NCI-H146 (cell line): Measurements from ENCODE around the gene RWDD2A.
"Not testable (repeated sequence)": the region's sequence is repeated elsewhere in the genome, so short reads cannot be mapped to it uniquely, and the experiment has no call there.

Experiments used
- DNase-seq: peaks from one replicate; lab custom pipeline; 2025; lab: John Stamatoyannopoulos, UW

RWDD2A gene

DNA sequence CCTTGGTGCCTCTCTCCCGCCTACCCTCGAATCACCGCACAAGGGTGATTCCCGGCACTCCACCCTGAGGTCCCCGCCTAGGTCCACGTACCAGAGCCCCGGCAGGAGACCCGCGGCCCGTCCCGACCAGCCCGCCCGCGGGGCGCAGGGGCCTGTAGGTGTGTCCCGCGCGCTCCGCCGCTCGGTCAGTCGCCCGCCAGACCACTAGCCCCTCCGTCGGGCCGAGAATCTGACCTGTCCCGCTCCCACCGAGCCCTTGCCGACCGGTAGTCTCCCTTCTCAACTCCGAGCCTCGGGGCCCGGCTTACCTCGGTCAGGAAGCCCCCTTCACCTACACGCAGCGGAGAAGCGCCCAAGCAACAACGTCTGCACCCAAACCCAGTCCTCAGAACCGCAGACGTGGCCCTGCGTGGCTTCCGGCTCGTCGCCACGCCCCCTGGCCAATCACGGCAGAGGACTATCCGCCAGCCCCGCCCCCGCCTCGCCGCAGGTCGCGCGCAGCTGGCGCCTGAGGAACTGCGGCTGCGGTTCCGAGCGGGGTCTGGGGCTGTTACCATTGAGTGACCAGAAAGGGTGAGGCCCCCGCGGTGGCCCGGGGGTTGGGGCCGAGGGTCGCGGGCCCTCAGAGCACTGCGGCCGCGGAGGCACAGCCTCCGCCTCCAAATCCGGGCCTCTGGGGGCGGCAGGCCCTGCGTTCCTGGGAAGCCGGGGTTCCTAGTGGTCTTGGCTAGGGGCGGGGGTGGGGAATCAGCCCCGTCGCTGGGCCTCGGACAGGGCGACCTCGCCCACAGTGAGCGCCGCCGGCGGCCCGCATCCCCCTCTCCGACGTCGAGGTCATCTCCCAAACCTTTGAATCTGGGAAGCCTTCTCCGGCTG lies at the start of gene RWDD2A, which contains the start of gene PGM3:
Gene RWDD2A (plus strand): TSS at position 487 of the 876 bp plus-strand sequence. CDS start 1,095 bp downstream, outside the sequence.
Gene PGM3 (minus strand): TSS at position 395 of the 876 bp plus-strand sequence. CDS start 2,253 bp downstream, outside the sequence.
- peak; percentile 87 for DNase-seq

DNA sequence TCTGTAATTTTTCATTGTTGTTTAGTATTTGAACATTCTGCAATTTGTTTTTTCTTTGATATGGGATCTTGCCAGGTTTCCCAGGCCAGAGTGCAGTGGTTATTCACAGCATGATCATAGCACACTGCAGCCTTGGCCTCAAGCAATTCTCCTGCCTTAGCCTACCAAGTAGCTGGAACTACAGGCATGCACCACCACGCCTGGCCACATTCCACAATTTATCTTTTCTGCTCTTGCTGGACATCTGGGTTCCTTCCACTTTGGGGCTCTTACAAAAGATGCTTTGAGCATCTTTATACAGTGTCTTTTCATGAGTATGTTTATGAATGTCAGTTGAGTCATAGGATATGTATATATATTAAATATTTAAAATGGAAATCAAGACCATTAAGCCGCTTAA lies 42.0 kb upstream of the RWDD2A start:
- no peak for DNase-seq

DNA sequence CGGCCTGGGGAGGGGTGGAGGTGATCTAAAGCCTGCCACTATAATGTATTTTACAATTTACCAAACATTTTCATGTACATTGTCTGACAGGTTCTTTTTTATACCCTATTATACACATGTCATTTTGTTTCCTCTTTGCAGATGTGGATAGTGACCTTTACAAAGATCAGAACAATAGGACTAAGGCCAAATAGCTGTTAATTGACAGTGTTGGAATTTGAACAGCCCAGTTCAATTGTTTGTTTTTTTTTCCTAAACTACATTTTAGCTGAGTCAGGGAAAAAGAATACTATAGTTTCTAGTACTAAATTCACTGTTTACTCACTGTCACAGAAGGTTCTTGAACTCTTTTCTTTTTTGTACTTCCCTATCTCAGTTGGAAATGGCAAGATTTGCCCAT lies 40.2 kb upstream of the RWDD2A start:
- DNase-seq = no peak

DNA sequence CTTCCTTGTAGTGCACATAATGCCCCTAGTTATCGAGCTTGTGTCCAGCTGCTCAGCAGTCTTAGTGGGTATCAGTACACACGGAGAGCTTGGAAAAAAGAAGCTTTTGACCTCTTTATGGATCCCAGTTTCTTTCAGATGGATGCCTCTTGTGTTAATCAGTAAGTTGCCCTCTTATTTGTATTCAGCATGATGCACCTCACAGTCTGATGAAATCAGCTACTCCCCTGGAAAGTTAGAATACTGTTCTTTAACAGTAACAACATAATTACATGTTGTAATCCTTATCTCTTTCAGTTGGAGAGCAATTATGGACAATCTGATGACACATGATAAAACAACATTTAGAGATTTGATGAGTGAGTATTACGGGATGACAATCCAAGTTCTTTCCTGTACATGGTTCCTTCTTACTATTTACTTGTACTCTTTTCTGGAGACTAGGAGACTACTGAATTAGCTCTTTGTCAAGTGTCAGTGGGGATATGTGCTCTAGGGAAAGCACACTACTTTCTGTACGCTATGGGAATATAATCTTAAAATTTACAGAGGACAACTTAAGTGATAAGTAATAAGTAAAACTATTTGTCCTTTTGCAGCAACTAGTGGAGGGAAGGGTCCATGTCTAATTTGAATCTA lies 39.2 kb upstream of the RWDD2A start:
- DNase-seq = peak; percentile 35

DNA sequence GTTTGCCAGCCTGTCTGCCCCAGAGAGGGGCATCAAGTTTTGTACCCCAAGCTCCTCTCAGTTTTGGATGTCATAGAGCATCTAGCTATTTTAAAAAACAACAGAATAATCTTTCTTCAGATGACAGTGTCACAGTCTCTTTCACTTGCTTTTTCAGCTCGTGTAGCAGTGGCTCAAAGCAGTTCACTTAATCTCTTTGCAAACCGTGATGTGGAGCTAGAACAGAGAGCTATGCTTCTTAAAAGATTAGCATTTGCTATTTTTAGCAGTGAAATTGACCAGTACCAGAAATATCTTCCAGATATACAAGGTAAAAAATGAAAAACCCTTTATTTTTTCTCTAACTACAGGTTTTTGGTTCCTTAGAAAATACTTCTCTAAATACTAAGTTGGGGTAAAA lies 37.4 kb upstream of the RWDD2A start:
- no peak for DNase-seq

DNA sequence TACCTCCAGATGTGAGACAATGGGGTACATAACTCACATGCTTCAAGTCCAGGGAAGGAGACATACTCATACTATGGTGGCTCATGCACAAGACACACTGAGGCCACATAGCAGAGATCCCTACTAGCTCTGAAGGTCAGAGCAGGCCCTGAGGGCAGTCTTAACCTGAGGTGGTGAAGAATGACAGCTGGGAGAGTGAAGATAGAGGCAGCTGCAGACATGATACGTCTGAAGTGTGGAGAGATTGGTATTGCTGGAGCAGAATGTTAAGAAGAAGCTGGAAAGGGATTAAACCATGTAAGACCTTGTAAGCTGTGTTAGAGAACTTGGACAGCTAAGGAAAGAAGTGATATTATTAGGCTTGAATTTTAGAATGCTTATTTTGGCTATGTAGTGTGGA lies 33.0 kb upstream of the RWDD2A start:
- no peak for DNase-seq

DNA sequence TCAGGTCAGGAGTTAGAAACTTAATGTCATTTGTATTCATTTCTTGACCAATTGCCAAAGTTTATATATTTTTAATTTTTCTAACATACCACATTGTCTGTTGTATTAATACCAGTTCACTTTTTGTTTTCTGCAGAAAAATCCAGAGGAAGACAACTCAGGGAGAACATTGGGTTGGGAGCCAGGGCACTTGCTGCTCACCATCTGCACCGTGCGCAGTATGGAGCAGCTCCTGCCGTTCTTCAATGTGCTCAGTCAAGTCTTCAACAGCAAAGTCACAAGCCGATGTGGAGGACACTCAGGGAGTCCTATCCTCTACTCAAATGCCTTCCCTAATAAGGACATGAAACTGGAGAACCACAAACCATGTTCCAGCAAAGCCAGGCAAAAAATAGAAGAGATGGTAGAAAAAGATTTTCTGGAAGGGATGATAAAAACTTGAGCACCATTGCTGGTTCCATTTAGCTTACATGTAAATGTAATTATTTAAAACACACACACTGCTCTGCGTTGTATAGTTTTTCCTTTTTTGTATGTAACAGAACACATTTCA lies 25.4 kb upstream of the RWDD2A start:
- DNase-seq = no peak

DNA sequence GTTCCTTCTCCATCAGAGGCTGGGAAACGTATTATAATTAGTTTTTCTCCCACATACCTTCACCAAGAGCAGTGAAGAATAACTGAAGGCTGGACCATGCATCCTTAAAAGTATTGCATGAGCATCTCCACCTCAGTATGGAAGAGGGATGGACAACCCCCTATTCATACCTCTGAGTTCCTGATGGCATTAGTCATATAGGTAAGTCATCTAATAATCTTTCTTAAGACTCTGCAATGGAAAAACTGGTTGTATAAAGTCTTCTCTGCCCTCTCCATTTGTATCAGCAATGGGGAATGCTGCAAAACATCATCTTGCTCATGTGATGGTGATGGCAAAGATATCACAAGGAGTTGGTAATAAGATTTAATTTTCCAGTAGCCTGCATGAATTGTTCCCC lies 24.6 kb upstream of the RWDD2A start:
- no peak for DNase-seq

DNA sequence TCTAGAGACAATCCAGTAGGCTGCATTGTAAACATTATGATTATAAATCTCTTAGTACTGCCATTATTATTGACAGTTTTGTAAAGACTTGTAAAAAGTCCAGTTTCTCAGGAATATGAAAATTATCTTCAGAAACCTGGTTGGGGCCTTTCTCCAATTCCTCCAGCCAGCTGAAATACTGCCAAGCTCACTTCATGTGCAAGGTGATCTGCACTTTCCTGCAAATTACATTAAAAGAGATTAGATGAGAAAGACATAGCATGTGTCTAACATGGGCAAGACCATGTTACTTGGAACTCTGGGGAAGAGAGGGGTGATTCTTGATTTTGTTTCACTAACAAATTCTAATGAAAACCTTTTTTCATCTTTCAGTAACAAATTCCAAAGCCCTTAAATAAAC lies 24.1 kb upstream of the RWDD2A start:
- DNase-seq = no peak

DNA sequence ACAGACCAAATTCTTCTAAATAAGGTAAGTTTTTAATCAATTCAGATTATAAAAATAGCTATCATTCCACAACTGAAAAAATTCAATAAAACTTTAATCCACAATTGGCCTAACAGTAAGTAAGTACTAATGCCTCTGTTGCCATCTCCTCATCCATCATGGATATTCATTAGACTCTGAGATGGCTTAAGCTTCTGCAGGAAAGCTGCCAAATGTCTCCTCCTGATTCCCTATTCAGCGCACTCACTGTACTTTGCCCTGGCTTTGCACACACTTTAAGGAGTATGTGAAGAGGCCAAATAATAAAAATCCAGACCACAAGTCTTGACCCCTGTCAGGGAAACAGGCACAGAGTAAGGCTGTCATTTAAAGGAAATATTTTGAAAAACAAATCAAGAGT lies 23.6 kb upstream of the RWDD2A start:
- DNase-seq = no peak

DNA sequence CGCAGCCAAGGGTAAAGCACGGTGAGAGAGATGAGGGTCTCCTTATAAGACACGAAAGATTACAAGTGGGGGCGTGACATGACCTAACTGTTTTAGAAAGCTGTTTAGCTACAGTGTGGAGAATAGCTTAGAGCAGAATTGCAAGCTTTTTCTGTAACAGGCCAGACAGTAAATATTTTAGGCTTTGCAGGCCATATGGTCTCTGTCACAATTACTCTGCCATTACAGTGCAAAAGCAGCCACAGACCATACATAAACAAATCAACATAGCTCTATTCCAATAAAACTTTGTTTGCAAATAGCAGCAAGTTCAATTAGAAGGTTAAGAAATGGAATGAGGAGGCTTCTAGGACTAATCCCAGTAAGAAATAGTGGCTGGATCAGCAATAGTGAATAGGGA lies 16.9 kb upstream of the RWDD2A start:
- no peak for DNase-seq

DNA sequence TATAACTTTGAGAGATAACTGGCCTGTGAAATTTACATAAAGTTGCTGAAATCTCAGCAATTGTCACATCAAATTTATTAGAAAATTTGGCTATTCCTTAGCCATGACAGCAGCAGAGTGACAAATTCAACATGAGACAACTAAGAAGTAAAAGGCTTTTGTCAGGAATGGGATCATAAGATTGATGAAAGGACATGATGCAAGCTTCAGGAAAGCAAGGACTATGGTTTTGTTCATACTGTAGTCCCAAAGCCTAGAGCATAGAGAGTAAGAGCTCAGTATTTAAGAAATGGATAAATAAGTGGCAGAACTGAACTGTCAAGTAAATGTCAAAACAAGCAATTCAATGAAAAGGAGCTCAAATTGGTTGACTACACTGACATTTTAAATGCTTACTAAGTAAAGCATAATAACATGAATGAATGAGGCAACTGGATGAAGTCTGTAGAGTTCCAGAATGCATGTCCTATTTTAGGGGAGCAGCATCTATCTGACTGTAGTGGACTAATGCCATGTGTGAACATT lies 12.7 kb upstream of the RWDD2A start:
- DNase-seq = no peak

DNA sequence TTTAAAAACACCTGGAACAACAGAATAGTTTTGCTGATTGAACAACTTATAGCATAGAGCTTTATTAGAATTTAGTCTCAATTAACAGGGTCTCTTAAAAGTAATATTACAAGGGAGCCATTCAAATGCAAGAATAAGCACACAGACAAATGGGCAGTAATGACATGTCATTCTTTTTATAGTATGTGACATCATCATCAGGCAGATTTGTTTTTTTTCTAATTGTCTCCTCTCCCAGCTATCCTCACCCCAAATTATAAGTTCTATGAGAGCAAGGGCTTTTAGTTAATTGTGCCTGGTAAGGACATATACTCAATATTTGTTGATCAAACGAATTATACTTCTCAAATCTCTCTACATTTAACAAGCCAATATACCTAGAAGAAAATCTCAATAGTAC lies 11.0 kb upstream of the RWDD2A start:
- DNase-seq = no peak

DNA sequence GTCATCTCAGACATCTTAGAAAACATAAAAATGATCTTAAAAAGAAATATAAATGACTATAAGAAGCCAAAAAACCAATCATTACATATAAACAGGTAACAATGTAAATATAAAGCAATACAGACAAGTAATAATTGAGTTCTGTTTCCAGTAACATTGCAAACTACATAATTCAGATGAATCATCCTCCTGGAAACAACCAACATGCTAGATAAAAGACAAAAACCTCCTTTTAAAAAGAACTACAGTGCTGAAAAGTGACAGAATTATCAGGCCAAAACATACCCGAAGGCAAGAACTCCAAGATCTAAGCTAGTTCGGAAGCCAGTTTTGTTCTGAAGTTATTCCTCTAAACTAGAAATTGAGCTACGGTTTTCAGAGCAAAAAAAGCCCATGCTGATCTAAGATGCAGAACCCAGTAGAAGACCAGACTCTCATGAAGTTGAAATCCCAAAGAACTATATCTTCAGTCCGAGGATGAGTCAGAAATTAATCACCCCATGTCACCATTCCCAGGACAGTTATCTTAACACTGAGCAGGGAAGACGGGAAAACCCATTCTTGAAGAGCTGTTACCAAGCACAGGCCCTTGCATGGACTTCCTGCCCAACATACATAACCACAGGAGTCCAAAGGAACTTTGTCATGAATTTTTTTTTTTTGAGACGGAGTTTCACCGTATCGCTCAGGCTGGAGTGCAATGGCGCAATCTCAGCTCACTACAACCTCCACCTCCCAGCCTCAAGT lies 9.9 kb upstream of the RWDD2A start:
- DNase-seq = no peak

DNA sequence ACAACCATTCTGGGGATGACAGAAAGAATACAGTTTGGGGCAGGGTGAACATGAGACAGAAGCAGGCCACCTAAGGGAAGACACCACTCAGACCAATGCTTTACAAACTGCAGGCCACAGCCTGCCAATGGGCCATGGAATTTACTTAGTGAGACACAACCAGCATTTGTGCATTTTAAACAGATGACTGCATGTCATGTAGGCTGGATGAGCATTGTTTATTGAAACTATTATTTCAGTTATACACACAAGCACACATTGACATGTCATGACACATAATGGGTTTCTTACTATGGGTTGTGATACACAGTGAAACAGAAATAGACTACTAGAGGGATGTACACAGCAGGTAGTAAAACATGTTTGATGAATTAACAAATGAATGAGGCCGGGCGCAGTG lies 8.1 kb upstream of the RWDD2A start:
- no peak for DNase-seq

DNA sequence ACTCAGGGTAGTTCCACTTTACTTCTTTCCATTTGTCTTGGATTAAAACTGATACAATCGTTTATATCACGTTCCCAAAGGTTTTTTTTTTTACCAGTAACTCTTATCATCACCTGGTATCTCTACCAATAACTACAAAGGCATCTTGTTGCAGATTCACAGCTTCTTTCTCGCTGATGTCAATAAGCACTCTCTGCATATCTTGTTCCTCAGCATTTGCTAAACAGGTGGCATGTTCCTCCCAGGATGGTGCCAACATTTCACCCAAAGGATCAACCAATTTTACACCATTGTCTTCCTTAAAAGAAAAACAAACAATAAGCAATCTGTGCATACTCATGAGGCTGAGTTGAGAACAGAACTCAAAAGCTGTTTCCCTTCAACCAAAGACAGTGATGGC lies 4.7 kb upstream of the RWDD2A start:
- DNase-seq = no peak

DNA sequence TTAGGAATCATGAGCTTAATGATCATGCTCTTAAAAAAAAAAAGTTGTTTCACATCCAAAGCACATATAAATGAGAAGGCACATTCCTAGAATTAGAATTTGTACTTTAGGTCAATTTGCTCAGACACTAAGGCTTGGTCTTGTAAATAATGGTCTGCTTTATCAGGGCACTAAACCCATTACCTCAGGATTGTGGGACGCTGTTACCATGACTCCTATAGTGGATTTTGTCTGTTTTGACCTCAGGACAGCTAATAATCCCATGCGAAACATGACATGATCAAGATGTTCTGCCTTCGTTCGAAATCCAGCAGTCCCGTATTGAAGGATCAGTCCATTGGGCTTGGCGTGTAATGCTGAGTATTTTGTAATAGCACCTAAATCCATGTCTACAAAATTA lies 2.5 kb upstream of the RWDD2A start:
- no peak for DNase-seq

DNA sequence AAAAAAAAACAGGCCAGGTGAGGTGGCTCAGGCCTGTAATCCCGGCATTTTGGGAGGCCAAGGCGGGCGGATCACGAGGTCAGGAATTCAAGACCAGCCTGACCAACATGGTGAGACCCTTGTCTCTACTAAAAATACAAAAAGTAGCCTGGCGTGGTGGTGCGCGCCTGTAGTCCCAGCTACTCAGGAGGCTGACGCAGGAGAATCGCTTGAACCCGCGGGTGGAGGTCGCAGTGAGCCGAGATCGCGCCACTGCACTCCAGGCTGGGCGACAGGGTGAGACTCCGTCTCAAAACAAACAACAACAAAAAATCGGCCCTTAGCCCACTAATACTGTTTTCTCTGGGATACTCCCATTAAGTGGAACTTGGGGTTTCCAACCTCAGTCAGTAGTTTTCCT lies 1.2 kb upstream of the RWDD2A start:
- not testable (repeated sequence) for DNase-seq

DNA sequence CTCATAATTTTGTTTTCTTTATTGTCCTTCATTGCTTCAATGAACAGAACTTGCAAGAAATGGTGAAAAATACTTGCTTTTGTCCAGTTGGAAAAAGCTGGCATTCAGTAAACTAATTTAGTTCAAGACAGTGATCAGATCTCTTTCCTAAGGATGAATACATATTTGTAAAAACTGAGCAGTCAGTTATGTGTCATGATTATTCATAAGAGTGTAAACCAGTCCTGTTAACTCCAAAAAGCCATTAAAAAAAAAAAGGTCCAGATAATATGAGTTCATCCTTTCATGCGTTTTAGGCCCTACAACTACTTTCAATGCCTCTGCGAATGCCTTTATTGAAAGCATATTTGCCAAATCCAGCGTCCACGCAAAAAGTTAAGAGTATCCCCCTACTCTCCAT lies 701 bp upstream of the RWDD2A start:
- DNase-seq = no peak

DNA sequence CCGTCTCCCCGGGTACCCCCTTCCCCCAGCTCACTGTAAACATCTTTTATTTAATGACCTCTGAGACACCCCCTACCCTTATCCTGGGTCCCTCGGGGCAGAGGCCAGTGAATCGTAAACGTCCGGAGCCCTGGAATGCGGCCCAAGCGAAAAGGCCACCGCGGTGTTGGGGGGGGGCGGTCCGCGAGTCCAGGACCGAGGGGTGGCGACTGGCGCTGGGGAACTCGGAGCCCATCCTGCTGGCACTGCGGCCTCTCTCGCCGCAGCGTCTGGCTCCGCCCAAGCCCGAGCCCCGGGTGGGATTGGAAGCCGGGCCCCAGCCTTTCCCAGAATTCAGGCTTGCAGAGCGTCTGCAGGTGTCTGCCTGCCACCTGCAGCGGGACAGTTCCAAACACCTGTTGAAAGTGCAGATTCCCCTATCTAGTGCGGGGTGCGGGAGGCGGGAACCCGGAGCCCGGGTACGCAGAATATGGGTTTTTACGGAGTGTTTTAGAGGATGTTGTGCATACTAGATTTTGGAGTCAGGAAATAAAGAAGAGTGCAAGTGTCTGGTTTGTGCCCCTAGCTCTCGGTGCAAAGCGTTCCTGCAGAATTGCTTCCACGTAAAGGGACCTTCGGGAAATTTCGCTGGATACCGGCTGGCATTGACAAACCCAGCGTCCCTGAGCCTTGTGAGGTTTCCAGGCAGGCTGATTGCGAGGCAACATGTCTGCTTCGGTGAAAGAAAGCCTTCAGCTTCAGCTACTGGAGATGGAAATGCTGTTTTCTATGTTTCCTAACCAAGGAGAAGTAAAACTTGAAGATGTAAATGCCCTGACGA lies 800 bp downstream of the RWDD2A start:
- peak; percentile 86 for DNase-seq

DNA sequence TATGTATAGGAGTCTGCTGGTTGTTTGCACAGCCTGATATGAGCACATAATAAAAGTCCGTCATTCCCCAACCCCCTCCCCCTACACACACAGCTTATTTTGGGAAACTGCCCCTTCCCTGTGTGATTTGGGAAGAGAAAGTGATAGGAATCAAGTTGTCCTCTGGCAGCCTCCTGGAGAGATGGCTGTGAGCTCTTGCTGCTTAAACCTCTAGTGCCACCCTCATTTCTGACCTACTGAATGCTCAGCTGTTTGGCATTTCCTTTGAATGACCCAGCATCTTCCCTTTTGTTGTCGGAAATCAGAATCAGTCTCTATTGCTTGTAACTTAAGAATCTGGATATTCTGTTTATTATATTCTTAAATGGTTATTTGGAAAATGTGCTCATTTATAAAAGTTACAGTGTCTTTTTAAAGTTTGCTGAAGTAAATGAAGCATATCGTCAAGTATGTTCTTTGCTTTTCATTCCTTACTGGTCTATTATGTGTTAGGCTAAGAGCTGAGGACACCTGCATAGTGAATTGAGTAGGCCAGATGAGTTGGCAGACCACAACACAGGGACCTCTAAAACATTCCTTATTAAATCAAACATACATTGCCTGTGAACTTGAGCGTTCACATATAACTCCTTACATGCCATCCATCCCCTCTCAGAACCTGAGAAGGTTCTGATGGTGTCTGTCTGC lies 5.5 kb downstream of the RWDD2A start:
- no peak for DNase-seq
